Urothelium cell line (cell line): ENCODE results near the gene NFU1.
"Not testable (repeated sequence)": the region's sequence is repeated elsewhere in the genome, so short reads cannot be mapped to it uniquely, and the experiment has no call there.

Experiments used
- DNase-seq: peaks from one replicate; pipeline ENCODE4 v3.0.0; 2011; ENCODE audit warnings: low spot score, mixed read lengths
- FAIRE-seq: peaks from 2 replicates; lab custom pipeline; 2011; peaks lifted over from hg19 to GRCh38; lab: Jason Lieb, UNC

The NFU1 gene

GRCh38 chr2:69452687-69453086 lies 15.5 kb upstream of the NFU1 start:
- DNase-seq: no peak

GRCh38 chr2:69450735-69451416 lies 13.6 kb upstream of the NFU1 start:
- FAIRE-seq: no peak
- DNase-seq: no peak

More at GRCh38 chr2:69452687-69453086, 15.5 kb upstream of the NFU1 start:
- FAIRE-seq: no peak

GRCh38 chr2:69449906-69450305 lies 12.7 kb upstream of the NFU1 start:
- FAIRE-seq (no peak), DNase-seq (no peak)

- not testable (repeated sequence) for FAIRE-seq, DNase-seq
Observed at GRCh38 chr2:69443673-69444072, 6.4 kb upstream of the NFU1 start.

GRCh38 chr2:69439499-69439898 lies 2.3 kb upstream of the NFU1 start:
- DNase-seq, FAIRE-seq: not testable (repeated sequence)

GRCh38 chr2:69438580-69438979 lies 1.3 kb upstream of the NFU1 start:
- no peak for DNase-seq
- no peak for FAIRE-seq

- DNase-seq: no peak
Observed at GRCh38 chr2:69437751-69438154, 518 bp upstream of the NFU1 start.

GRCh38 chr2:69436596-69436937 lies 668 bp downstream of the NFU1 start:
- no peak for DNase-seq

More at GRCh38 chr2:69437751-69438154, 518 bp upstream of the NFU1 start:
- FAIRE-seq: no peak

GRCh38 chr2:69434753-69435152 lies 2.5 kb downstream of the NFU1 start:
- no peak for DNase-seq
- FAIRE-seq: no peak

More at GRCh38 chr2:69436596-69436937, 668 bp downstream of the NFU1 start:
- FAIRE-seq: no peak

GRCh38 chr2:69429491-69430183 lies 7.6 kb downstream of the NFU1 start:
- DNase-seq (no peak), FAIRE-seq (no peak)

GRCh38 chr2:69428981-69429380 lies 8.3 kb downstream of the NFU1 start:
- DNase-seq: no peak

GRCh38 chr2:69424419-69424818 lies 12.8 kb downstream of the NFU1 start:
- FAIRE-seq (no peak), DNase-seq (no peak)

More at GRCh38 chr2:69428981-69429380, 8.3 kb downstream of the NFU1 start:
- no peak for FAIRE-seq

GRCh38 chr2:69422198-69422597 lies 15.0 kb downstream of the NFU1 start:
- FAIRE-seq (no peak), DNase-seq (no peak)

GRCh38 chr2:69419111-69419510 lies 18.1 kb downstream of the NFU1 start:
- not testable (repeated sequence) for FAIRE-seq

GRCh38 chr2:69416147-69416546 lies 21.1 kb downstream of the NFU1 start:
- FAIRE-seq: no peak
- DNase-seq: no peak

More at GRCh38 chr2:69419111-69419510, 18.1 kb downstream of the NFU1 start:
- not testable (repeated sequence) for DNase-seq

GRCh38 chr2:69411120-69411519 lies 26.1 kb downstream of the NFU1 start:
- no peak for DNase-seq
- no peak for FAIRE-seq

- DNase-seq: no peak
- FAIRE-seq: no peak
Observed at GRCh38 chr2:69405306-69405705, 31.9 kb downstream of the NFU1 start.

- DNase-seq (no peak), FAIRE-seq (no peak)
Observed at GRCh38 chr2:69400121-69400520, 37.1 kb downstream of the NFU1 start.

- DNase-seq (no peak), FAIRE-seq (no peak)
Observed at GRCh38 chr2:69397234-69397633, 40.0 kb downstream of the NFU1 start.

- FAIRE-seq: no peak
- DNase-seq: no peak
Observed at GRCh38 chr2:69395866-69396265, 41.4 kb downstream of the NFU1 start.

GRCh38 chr2:69393963-69394362 lies 43.3 kb downstream of the NFU1 start:
- DNase-seq (no peak), FAIRE-seq (no peak)

GRCh38 chr2:69390471-69390870 lies 46.8 kb downstream of the NFU1 start:
- DNase-seq (no peak), FAIRE-seq (no peak)
